GM04503 (cell line): ENCODE data around the gene KIR3DL3.
"Not testable (repeated sequence)": the region's sequence is repeated elsewhere in the genome, so short reads cannot be mapped to it uniquely, and the experiment has no call there.

Source experiments
- DNase-seq: peaks from one replicate; pipeline ENCODE4 v3.0.0-alpha.2; 2012; ENCODE audit warnings: low read depth

The KIR3DL3 gene

DNA sequence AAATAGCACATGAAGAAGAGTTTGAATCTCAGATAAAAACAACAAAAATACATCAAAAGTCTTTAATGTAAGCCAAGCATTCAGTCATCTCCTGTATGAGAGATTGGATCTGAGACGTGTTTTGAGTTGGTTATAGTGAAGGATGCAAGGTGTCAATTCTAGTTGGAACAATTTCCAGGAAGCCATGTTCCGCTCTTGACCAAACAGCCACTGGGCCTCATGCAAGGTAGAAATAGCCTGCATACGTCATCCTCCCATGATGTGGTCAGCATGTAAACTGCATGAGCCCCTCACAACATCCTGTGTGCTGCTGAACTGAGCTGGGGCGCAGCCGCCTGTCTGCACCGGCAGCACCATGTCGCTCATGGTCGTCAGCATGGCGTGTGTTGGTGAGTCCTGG is at the start of gene KIR3DL3:
Gene KIR3DL3, plus strand, starts transcription at position 301 of the 400 bp plus-strand sequence. Its CDS starts 55 bp downstream, at position 356.
- DNase-seq, result no peak

DNA sequence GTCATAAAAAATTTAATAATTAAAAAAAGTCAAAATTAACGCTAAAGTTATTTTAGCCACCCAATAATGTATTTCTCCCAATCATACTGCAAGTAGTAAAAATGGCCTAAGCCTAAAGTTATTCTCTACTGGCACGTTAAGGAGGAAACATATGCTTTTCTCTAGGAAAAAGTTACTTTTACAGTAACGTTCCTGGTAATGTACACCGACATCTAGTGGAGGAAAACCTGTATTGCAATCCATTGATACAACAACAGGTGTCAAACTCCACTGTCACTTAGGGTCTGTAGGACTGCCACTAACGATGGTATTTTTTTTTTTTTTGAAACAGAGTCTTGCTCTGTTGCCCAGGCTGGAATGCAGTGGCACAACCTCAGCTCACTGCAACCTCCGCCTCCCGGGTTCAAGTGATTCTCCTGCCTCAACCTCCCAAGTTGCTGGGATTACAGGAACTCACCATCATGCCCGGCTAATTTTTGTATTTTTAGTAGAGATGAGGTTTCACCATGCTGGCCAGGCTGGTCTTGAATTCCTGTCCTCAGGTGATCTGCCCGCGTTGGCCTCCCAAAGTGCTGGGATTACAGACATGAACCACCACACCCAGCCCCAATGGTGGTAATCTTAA is 47.9 kb upstream of the KIR3DL3 start:
- not testable (repeated sequence) for DNase-seq

- no peak for DNase-seq
These were observed 47.0 kb upstream of the KIR3DL3 start for GRCh38 chr19:54677217-54677616.

DNA sequence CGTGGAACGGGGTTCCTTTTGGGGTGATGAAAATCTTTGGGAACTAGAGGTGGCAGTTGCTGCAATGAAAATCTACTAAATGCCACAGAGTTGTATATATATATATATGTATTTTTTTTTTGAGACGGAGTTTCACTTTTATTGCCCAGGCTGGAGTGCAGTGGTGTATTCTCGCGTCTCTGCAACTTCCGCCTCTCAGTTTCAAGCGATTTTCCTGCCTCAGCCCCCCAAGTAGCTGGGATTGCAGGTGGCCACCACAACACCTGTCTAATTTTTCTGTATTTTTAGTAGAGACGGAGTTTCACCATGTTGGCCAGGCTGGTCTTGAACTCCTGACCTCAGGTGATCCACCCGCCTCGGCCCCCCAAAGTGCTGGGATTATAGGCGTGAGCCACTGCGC is 42.6 kb upstream of the KIR3DL3 start:
- DNase-seq, result not testable (repeated sequence)

DNA sequence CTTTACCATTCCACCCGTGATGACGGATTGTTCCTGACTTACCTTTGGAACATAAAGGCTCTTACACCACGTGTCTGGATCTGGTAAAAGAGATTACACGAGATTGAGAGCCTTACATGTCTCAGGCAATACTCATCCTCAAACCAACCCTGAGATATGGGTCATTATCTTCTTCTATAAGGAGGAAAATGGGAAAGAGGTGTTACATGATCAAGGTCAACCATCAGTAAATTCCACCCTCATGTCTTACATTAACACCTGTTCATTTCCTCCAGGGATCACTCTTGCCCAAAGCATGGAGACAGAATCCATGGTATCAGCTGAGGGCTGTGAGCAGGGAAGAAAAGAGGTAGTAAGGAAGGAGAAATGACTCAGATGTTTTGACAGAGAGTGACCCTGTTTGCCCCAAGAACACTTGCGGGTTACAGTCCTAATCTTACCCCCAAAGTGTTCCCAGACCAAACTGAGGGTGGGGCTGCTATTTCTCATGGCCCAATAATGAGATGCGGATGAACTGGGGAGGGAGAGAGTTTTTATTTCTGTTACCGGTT is 41.9 kb upstream of the KIR3DL3 start:
- no peak for DNase-seq

GRCh38 chr19:54684527-54684926 is 39.7 kb upstream of the KIR3DL3 start:
- no peak for DNase-seq

DNA sequence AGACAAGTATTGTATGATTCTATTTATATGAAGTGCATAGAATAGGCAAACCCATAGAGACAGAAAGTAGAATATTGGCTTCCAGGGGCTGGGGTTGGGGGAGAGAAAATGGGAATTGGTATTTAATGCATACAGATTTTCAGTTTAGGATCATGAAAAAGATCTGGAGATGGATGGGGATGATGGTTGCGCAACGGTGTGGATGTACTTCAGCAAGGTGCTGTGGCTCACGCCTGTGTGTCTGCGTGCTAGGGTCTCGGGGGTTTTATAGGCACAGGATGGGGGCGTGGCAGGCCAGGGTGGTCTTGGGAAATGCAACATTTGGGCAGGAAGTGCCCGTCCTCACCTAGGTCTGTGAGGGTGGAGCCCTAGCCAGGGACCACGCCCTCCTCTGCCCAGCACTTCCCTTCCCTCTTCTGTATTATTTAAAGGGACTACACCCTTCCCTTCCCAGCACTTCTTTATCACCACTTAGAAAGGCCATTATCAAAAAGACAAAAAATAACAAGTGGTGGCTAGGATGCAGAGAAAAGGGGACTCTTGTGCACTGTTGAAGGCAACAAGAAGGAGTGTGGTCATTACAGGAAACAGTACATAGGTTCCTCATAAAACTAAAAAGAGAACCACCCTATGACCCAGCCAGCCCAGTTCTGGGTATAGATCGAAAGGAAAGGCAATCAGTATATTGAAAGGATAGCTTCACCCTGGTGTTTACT is 32.5 kb upstream of the KIR3DL3 start:
- no peak for DNase-seq

GRCh38 chr19:54692298-54692615 is 32.0 kb upstream of the KIR3DL3 start:
- no peak for DNase-seq

GRCh38 chr19:54694648-54695047 is 29.6 kb upstream of the KIR3DL3 start:
- DNase-seq, result no peak

GRCh38 chr19:54696117-54696548 is 28.1 kb upstream of the KIR3DL3 start:
- no peak for DNase-seq

- no peak for DNase-seq
These were observed 27.5 kb upstream of the KIR3DL3 start for GRCh38 chr19:54696766-54697165.

GRCh38 chr19:54697716-54698115 is 26.5 kb upstream of the KIR3DL3 start:
- not testable (repeated sequence) for DNase-seq

- no peak for DNase-seq
These were observed 19.3 kb upstream of the KIR3DL3 start for GRCh38 chr19:54704928-54705327.

DNA sequence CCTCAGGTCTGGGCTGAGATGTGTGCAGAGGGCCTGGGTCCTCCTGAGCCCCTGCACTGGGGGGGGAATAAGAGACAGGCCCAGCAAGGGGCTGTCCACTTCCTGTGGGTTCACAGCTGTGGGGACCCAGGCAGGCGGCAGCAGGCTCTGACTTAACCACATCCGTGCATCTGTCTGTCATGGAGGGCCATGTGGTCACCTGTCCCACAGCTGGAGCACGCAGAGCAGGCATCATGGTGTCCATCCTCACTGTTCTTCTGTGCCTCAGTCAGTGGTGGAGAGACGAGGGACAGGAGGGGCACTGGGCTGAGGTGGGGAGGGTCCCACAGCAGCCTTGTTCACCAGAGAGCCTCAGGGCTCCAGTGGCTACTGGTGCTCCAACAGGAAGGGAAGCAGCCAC is 16.3 kb upstream of the KIR3DL3 start:
- no peak for DNase-seq

DNA sequence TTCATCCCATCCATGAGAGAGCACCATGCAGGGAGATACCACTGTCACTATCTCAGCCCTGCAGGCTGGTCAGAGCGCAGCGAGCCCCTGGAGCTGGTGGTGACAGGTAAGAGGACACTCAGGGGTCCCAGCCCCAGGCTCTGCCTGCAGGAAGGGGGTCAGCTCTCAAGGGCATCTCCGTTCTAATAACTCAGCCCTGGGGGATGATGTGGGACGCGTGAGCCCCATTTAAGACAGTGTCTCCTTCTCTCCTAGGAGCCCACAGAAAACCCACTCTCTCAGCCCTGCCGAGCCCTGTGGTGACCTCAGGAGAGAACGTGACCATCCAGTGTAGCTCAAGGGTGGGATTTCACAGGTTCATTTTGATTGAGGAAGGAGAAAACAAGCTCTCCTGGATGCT is 15.5 kb upstream of the KIR3DL3 start:
- DNase-seq, result no peak

GRCh38 chr19:54709212-54709948 is 14.9 kb upstream of the KIR3DL3 start:
- DNase-seq, result no peak

GRCh38 chr19:54709956-54710355 is 14.3 kb upstream of the KIR3DL3 start:
- DNase-seq, result not testable (repeated sequence)

DNA sequence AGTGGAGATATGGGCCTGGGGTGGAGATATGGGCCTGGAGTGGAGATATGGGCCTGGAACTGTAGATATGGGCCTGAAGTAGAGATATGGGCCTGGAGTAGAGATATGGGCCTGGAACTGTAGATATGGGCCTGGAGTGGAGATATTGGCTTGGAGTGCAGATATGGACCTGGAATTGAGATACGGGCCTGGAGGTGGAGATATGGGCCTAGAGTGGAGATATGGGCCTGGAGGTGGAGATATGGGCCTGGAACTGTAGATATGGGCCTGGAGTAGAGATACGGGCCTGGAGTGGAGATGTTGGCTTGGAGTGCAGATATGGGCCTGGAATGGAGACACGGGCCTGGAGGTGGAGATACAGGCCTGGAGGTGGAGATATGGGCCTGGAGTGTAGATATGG is 402 bp downstream of the KIR3DL3 start:
- DNase-seq, result no peak

DNA sequence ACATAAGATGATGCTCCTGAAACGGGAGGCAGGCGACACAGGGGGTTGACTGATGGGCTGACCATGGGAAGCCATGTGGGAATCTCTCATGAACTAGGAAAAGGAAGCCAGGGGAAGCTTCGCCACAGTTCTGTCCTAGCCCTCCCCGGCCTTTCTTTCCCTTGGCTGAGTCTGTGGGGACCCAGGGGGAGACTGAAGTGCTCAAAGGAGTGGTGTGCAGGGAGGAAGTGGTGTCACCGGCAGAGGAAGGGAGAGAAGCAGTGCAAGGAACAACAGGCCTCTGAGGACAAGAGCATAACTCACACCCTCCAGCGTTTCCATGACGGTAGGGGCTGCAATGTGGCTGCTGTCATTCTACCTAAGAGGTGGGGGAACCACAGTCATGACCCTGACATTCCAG is 1.1 kb downstream of the KIR3DL3 start:
- no peak for DNase-seq

DNA sequence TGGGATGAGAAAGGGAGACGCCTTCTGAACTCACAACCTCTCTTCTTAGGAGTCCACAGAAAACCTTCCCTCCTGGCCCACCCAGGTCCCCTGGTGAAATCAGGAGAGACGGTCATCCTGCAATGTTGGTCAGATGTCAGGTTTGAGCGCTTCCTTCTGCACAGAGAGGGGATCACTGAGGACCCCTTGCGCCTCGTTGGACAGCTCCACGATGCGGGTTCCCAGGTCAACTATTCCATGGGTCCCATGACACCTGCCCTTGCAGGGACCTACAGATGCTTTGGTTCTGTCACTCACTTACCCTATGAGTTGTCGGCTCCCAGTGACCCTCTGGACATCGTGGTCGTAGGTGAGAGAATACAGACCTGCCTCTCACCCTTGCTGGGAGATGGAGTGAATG is 3.3 kb downstream of the KIR3DL3 start:
- no peak for DNase-seq

DNA sequence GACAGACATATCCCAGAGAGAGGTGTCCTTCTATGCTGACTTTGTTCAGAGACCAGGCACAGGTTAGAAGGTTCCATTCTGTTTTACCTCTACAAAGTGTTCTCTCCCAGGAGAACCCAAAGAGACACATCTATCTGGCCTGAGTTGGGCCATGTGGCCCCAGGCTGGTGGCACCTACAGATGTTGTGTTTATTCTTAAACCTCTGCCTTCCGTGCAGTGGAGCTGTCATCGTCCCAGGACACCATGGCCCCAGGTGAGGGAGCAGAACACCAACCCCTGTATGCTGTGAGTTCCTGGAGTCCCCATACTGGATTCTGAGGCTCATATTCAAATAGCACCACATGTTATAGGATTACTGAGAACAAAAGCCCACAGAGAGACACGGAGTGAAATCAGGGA is 3.9 kb downstream of the KIR3DL3 start:
- DNase-seq, result no peak

DNA sequence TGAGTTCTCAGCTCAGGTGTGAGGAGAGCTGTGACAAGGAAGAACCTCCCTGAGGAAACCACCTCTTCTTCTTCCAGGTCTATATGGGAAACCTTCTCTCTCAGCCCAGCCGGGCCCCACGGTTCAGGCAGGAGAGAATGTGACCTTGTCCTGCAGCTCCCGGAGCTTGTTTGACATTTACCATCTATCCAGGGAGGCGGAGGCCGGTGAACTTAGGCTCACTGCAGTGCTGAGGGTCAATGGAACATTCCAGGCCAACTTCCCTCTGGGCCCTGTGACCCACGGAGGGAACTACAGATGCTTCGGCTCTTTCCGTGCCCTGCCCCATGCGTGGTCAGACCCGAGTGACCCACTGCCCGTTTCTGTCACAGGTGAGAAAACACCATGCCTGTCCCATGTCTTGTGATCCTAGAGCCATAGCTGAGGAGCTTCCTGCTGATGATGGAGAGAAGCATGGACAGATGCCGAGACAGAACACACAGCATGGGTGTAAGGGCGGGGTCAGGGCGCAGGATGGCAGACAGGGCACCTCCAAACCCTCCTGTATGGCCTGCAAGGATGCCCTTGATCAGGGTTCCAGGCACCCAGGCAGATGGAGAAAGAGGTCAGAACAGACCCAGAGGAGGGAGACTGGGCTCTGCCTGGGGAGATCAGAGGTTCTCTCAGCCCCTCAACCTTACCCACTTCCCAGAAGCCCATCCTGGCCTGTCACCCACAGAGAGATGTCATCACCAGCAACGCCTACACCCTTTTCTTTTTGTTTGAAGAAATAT is 5.4 kb downstream of the KIR3DL3 start:
- DNase-seq, result no peak
